ENCODE results near the gene TUT7. TPM values are rescaled to one million over a fixed set of nuclear protein-coding genes. Genes with fewer than 3 reads are reported as not detected.
A peak's percentile ranks its signal among the peaks of the same experiment; 100 is the strongest.
"Not testable (repeated sequence)": the region's sequence is repeated elsewhere in the genome, so short reads cannot be mapped to it uniquely, and the experiment has no call there.

The TUT7 gene
- total and polyA plus RNA-seq, 8 donors: 25.0 to 37.2 (median 29.7) TPM

- no peaks in the 10 kb centered on the region for H3K27me3 ChIP-seq
- intact Hi-C loops (cut with DNase I): no loop called here
- DNase-seq (no peak), ATAC-seq (peak; percentile 63)
- H3K9me3 ChIP-seq: no peaks in the 10 kb centered on the region
- H3K4me3 ChIP-seq: no peak overlapping the region
- TF ChIP-seq, protein P1, sequence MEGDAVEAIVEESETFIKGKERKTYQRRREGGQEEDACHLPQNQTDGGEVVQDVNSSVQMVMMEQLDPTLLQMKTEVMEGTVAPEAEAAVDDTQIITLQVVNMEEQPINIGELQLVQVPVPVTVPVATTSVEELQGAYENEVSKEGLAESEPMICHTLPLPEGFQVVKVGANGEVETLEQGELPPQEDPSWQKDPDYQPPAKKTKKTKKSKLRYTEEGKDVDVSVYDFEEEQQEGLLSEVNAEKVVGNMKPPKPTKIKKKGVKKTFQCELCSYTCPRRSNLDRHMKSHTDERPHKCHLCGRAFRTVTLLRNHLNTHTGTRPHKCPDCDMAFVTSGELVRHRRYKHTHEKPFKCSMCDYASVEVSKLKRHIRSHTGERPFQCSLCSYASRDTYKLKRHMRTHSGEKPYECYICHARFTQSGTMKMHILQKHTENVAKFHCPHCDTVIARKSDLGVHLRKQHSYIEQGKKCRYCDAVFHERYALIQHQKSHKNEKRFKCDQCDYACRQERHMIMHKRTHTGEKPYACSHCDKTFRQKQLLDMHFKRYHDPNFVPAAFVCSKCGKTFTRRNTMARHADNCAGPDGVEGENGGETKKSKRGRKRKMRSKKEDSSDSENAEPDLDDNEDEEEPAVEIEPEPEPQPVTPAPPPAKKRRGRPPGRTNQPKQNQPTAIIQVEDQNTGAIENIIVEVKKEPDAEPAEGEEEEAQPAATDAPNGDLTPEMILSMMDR (IDR thresholded peaks at IDR 0.05): no peak
- H3K36me3 ChIP-seq: peaks cover 0 to 100% of the 10 kb centered on the region in 2 donors
- H3K4me1 ChIP-seq: no peaks in the 10 kb centered on the region
- H3K27ac ChIP-seq: no peak overlapping the region
Measured at GRCh38 chr9:86303316-86303975, 50.8 kb downstream of the TUT7 start.

GRCh38 chr9:86301686-86302085 is 52.5 kb downstream of the TUT7 start:
- intact Hi-C loops (cut with DNase I): no loop called here
- H3K36me3 ChIP-seq: peaks cover 0 to 100% of the 10 kb centered on the region in 2 donors
- H3K4me3 ChIP-seq: no peak overlapping the region
- DNase-seq: no peak
- H3K27ac ChIP-seq: no peak overlapping the region
- no peaks in the 10 kb centered on the region for H3K4me1 ChIP-seq
- no peaks in the 10 kb centered on the region for H3K9me3 ChIP-seq
- ATAC-seq: no peak
- no peaks in the 10 kb centered on the region for H3K27me3 ChIP-seq
- TF ChIP-seq, protein P1 (IDR thresholded peaks at IDR 0.05): no peak

- Histone ChIP-seq H3K27ac (no peak overlapping the region), H3K36me3 (peaks cover 0 to 100% of the 10 kb centered on the region in 2 donors), H3K9me3 (no peaks in the 10 kb centered on the region), H3K27me3 (no peaks in the 10 kb centered on the region), H3K4me1 (no peaks in the 10 kb centered on the region), H3K4me3 (no peak overlapping the region)
- TF ChIP-seq, protein P1 (IDR thresholded peaks at IDR 0.05): no peak
- no peak for DNase-seq
- ATAC-seq: no peak
- intact Hi-C loops (cut with DNase I): no loop called here
Measured at GRCh38 chr9:86300701-86301100, 53.5 kb downstream of the TUT7 start.

DNA sequence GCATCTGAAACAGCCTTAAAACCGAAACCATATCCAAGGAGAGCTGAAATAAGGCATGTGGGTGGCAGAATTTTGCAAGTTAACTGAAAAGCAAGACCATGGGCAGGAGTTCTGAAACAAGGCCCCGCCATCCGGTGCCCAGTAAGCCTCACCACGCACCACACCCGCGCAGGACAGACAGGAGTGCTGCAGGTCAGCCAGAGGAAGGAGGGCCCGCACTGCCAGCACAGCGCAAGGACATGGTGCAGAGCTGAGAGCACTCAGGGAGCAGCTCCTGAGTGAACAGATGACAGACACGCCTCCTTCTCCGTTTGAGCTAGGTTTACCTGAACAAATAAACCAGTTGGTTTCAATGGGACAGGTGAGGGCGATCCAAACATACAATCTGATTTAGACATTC is 55.3 kb downstream of the TUT7 start:
- no peak for DNase-seq
- intact Hi-C loops (cut with DNase I): no loop called here
- Histone ChIP-seq H3K9me3 (no peaks in the 10 kb centered on the region), H3K4me1 (no peaks in the 10 kb centered on the region), H3K27ac (no peak overlapping the region), H3K36me3 (peaks cover 0 to 89% of the 10 kb centered on the region in 2 donors), H3K4me3 (no peak overlapping the region), H3K27me3 (no peaks in the 10 kb centered on the region)
- ATAC-seq: peak; percentile 69
- TF ChIP-seq, protein P1 (IDR thresholded peaks at IDR 0.05): no peak

DNA sequence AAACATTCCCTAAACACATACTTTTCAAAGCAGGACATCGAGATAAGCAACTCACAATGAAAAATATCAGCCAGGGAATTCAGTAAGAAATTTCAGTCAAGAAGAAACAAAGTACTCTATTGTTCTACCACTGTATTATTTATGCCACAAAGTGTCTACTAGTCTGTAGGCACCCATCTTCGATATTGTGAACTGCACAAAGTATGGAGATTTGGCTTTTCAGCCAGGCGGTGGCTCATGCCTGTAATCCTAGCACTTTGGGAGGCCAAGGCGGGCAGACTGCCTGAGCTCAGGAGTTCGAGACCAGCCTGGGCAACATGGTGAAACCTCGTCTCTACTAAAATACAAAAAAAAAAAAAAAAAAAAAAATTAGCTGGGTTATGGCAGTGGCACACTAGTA is 63.9 kb downstream of the TUT7 start:
- ATAC-seq; H3K27me3 ChIP-seq; H3K9me3 ChIP-seq; H3K4me3 ChIP-seq; DNase-seq; intact Hi-C loops (cut with DNase I); H3K27ac ChIP-seq; H3K4me1 ChIP-seq: not testable (repeated sequence)
- peaks cover 0 to 40% of the 10 kb centered on the region in 2 donors for H3K36me3 ChIP-seq

Data from left lung (tissue), 10 donors.